Activated naive CD4-positive, alpha-beta T cell treated with Interleukin-2 at 50 U/mL for 16 hours (primary cell): ENCODE measurements around the gene NOL9.

Experiments
- DNase-seq: peaks from one replicate; pipeline ENCODE4 v3.0.0-alpha.2; 2020

The NOL9 gene

DNA sequence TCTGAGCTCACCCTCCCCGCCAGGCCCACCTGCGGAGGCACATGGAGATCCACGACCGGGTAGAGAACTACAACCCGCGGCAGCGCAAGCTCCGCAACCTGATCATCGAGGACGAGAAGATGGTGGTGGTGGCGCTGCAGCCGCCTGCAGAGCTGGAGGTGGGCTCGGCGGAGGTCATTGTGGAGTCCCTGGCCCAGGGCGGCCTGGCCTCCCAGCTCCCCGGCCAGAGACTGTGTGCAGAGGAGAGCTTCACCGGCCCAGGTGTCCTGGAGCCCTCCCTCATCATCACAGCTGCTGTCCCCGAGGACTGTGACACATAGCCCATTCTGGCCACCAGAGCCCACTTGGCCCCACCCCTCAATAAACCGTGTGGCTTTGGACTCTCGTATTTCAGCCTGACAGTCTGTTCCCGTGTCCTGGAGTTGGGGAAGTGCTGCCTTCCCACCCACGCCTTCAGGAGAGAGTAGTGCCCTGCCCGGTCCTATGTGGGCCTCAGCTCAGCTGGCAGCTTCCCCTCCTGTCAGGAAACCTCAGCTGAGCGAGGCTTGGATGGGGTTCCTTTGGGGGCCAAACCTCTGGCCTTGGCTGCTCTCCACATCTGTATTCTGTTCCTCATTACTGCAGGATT is 34.7 kb upstream of the NOL9 start:
- no peak for DNase-seq

DNA sequence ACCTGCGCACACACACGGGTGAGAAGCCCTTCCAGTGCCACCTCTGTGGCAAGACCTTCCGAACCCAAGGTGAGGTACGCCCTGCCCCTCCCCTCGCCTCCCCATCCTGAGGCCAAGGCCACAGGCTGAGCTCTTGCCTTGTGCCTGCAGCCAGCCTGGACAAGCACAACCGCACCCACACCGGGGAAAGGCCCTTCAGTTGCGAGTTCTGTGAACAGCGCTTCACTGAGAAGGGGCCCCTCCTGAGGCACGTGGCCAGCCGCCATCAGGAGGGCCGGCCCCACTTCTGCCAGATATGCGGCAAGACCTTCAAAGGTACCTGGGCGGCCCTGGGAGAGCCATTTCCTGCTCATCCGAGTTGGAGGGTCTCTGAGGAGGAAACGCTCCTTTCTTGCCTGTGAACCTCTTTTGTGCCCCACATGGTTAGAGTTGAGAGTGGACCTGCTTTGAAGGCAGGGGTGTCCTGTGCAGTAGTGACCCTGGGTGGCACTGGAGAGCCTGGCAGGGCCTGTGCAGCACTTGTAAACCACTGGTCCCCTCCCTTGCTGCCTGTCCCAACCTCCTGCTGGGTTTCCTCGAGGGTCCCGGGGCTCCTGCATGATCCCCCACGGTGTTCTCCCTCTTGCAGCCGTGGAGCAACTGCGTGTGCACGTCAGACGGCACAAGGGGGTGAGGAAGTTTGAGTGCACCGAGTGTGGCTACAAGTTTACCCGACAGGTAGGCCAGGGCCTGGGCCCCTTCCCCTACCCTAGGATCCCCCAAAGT is 34.0 kb upstream of the NOL9 start:
- no peak for DNase-seq

DNA sequence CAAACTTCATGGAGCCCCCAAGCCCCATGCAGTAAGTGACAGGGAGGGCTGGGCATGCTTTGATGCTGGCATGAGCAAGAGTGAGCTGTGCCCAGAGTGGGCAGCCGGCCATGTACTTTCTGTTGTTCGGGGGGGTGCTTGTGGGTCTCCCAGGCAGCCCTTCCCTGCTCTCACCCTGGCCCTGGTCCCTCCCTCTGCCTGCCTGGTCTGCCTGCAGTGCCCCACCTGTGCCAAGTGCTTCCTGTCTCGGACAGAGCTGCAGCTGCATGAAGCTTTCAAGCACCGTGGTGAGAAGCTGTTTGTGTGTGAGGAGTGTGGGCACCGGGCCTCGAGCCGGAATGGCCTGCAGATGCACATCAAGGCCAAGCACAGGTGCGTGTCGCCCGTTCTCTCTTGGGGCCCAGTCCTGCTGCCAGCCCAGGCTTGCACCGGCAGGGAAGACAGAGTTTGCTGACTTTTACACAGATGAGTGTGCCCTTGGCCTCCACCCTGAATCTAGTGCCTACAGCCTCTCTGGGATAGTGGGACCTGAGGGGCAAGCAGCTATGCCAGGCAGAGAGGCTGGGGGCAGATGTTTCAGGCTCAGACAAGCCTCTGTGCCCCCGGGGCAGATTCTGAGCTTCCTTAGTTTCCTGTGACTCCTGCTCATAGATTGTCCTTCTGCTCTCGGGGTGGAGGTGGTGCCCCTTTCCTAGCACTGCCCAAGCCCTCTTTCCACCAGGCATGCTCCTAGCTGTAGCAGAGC is 33.1 kb upstream of the NOL9 start:
- no peak for DNase-seq

DNA sequence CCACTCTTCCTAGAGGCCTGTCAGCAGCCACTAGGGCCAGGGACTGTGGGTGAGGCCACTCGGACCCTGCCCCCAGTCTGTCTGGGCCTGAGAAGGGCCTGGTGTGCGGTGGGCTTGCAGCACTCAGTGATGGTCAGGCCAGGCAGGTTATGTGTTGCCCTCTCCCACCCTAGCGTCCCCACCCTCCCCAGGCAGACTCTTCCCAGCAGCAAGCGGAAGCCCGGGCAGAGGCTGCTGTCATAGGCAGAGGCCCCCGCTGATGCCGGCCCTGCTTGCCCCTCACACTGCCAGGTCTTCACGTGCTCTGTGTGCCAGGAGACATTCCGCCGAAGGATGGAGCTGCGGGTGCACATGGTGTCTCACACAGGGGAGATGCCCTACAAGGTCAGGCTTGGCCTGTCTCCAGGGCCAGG is 32.1 kb upstream of the NOL9 start:
- DNase-seq: no peak

DNA sequence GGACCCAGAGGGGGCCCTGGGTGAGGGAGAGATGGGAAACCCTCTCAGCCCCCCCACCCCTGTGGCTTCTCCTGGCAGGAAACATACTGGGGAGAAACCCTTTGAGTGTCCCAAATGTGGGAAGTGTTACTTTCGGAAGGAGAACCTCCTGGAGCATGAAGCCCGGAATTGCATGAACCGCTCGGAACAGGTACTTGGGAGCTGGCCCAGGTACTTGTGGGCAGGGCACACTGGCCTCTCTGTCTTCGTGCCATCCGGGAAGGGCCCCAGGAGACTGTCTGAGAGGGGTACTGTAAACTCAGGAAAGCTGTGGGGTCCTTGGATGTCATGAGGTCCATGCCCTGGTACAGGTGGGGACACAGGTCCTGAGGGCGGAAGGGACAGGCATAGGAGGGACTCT is 31.5 kb upstream of the NOL9 start:
- no peak for DNase-seq

DNA sequence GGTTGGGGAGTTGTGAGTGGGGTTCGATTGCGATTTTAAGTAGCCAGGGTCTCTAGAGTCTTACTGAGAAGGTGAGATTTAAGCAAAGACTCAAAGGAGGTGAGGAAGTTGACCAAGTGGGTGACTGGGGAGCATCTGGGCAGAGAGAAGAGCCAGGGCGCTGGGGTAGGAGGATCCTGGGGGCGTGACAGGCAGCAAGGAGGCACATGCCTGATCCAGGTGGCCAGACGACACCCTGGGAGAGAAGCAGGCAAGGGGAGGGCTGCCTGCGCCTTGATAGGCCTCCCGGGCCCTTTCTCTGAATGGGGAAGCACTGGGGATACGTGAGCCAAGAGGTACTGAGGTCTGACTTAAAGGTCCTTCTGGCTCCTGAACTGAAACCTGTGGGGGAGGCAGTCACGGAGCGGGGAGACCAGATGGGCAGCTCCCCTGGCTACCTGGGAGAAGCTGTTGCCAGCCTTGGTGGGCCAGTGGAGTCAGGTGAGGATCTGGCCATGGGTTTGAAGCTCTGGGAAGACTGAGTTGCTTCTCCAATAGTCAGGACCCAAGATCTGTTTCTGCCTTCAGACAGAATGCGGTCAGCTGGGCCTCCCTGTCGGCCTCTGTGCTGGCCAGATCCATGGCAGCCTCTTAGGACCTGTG is 30.9 kb upstream of the NOL9 start:
- no peak for DNase-seq

DNA sequence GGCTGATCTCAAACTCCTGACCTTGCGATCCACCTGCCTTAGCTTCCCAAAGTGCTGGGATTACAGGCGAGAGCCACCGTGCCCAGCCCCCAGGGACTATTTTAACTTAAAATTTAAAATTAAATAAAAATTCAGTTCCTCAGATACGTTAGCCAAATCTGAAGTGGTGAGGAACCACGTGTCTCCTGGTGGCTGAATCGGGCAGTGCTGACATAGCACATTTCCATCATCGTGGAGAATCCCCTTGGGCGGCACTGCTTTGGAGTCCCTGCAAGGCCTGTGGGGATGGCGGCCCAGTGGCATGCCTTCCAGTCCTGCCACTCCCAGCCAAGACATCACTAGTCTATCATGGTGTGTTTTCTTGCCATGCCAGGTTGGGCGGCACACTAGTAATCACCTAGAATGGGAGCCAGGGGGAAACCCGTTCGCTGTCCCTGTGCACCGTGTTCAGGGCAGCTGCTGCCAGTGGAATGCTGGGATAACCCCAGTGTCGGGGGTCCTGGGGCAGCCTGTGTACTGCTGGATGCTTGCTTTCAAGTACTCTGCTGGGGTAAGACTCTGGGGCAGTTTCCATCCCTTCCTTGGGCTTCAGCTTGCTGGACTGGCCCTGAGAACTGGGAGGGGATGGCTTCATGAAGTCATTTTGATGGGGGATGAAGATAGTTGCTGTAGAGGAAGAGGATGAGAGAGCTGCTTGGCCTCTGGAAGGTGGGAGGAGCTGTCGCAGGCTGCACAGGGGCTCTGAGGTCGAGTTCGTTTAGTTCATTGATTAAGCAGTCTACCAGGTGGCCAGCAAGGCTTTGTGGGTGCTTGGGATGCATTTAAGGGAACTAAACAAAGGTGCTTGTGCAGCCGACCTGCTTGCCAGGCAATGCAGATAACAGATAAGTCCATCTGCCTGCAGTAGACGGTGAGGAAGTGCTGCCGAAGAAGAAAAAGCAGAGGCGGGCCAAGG is 30.1 kb upstream of the NOL9 start:
- DNase-seq: no peak

DNA sequence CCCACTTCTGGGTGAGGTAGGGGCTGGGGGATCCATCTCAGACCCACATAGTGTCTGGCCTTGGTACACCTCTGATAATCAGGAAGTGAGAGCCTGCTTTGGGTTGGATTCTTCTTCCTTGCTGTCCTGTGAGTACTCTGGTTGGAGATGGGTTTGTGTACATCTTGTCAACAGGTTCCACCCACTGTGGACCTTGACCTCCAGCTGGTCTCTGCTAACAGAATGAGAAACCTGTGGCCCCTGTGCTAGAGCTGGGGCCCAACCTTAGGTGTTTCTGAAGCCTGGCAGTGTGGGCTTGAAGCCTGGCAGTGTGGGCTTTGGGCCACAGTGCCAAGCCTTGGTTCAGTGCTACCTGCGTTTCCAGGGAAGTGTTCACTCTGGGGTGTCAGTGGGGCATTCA is 28.1 kb upstream of the NOL9 start:
- DNase-seq: no peak

DNA sequence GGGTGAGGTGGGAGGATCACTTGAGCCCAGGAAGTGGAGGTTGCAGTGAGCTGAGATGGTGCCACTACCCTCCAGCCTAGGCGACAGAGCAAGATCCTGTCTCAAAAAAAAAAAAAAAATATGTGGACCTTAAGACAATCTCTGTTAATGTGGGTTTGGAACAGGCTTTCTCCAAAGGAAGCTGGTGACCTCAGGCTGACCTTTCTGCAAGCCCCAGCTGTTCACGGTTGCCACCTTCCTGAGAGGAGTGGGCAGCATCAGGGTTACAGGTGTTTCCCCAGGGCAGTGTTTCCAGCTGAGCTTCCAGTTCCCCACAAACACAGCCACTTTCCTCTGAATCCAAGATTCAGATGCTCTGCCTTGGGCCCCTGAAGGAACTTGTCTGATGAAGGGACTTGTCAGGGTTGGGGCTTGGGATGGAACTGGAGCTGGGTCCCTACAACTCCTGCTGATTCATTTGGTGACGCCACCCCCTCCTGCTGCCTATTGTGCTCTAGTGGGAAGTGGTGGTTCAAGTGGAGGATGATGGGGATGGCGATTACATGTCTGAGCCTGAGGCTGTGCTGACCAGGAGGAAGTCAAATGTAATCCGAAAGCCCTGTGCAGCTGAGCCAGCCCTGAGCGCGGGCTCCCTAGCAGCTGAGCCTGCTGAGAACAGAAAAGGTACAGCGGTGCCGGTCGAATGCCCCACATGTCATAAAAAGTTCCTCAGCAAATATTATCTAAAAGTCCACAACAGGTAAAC is 27.4 kb upstream of the NOL9 start:
- DNase-seq: no peak

DNA sequence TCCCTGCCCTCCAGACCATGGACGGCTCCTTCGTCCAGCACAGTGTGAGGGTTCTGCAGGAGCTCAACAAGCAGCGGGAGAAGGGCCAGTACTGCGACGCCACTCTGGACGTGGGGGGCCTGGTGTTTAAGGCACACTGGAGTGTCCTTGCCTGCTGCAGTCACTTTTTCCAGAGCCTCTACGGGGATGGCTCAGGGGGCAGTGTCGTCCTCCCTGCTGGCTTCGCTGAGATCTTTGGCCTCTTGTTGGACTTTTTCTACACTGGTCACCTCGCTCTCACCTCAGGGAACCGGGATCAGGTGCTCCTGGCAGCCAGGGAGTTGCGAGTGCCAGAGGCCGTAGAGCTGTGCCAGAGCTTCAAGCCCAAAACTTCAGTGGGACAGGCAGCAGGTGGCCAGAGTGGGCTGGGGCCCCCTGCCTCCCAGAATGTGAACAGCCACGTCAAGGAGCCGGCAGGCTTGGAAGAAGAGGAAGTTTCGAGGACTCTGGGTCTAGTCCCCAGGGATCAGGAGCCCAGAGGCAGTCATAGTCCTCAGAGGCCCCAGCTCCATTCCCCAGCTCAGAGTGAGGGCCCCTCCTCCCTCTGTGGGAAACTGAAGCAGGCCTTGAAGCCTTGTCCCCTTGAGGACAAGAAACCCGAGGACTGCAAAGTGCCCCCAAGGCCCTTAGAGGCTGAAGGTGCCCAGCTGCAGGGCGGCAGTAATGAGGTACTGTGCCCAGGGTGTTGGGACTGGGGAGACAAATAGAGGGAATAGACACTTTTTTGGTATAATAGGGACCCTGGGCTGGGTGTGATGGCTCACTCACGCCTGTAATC is 26.5 kb upstream of the NOL9 start:
- DNase-seq: no peak

DNA sequence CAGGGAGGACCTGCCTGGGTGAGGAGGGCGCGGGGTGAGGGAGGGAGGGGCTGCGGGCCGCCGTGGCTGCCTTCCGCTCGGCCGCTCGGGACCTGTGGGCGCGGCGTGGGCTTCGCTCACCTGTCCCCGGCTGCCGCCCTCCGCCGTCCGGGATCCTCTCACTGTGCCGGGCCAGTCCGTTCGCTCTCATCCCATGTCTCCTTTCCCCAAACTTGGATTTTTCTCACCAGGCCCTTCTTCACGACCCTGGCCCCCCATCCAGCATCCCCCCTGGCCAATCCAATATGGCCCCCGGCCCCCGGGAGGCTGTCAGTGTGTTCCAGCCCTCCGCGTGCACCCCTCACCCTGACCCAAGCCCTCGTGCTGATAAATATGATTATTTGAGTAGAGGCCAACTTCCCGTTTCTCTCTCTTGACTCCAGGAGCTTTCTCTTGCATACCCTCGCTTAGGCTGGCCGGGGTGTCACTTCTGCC is 25.8 kb upstream of the NOL9 start:
- DNase-seq: no peak

DNA sequence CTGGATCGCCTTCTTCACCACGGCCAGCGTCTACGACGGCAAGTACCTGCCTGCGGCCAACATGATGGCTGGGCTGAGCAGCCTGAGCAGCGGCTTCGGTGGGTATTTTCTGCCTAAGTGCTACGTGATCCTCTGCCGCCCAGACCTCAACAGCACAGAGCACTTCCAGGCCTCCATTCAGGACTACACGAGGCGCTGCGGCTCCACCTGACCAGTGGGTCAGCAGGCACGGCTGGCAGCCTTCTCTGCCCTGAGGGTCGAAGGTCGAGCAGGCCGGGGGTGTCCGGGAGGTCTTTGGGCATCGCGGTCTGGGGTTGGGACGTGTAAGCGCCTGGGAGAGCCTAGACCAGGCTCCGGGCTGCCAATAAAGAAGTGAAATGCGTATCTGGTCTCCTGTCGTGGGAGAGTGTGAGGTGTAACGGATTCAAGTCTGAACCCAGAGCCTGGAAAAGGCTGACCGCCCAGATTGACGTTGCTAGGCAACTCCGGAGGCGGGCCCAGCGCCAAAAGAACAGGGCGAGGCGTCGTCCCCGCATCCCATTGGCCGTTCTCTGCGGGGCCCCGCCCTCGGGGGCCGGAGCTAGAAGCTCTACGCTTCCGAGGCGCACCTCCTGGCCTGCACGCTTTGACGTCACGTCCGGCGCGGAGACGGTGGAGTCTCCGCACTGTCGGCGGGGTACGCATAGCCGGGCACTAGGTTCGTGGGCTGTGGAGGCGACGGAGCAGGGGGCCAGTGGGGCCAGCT is 25.2 kb upstream of the NOL9 start, which contains the start of gene ZBTB48:
Gene ZBTB48, plus strand, starts transcription at position 621 of the 745 bp plus-strand sequence. CDS start 616 bp downstream, outside the sequence.
- DNase-seq: peak; percentile 98

DNA sequence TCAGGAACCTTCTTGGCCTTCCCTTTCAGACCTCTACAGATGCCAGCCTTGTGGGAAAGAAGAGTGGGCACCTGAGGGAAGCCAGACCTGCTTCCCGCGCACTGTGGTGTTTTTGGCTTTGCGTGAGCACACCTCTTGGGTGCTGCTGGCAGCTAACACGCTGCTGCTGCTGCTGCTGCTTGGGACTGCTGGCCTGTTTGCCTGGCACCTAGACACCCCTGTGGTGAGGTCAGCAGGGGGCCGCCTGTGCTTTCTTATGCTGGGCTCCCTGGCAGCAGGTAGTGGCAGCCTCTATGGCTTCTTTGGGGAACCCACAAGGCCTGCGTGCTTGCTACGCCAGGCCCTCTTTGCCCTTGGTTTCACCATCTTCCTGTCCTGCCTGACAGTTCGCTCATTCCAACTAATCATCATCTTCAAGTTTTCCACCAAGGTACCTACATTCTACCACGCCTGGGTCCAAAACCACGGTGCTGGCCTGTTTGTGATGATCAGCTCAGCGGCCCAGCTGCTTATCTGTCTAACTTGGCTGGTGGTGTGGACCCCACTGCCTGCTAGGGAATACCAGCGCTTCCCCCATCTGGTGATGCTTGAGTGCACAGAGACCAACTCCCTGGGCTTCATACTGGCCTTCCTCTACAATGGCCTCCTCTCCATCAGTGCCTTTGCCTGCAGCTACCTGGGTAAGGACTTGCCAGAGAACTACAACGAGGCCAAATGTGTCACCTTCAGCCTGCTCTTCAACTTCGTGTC is 24.5 kb upstream of the NOL9 start:
- DNase-seq: no peak

DNA sequence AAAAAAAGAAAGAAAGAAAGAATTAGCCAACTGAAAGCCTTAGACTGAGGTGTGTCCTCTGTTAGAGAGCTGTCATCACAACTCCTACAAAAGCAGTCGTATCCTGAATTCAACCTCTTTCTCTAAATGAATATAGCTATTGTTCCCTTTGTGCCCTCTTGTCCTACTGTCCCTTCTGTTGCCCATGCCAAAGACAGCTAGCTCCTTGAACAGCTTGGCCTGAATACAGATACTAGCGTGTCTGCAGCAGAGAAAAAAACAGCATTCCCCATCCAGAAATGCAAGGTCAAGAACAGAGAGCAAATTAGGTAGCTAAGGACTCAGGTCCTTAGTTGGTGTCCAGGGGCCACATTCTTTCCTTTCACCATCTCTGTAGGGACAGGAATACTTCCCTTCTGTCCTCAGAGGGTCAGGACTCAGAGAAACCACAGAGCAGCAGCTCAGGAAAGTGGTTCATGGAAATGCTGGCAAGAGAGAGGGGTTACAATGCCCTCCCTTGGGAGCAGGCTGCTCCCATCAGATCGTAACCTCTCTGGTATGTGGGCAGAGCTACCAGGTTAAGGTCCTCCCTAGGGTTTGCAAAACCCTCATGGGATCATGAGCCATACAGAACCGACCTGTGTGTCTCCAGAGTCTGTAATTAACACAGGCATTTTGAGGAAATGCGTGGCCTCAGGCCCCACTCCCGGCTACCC is 23.7 kb upstream of the NOL9 start:
- DNase-seq: no peak

DNA sequence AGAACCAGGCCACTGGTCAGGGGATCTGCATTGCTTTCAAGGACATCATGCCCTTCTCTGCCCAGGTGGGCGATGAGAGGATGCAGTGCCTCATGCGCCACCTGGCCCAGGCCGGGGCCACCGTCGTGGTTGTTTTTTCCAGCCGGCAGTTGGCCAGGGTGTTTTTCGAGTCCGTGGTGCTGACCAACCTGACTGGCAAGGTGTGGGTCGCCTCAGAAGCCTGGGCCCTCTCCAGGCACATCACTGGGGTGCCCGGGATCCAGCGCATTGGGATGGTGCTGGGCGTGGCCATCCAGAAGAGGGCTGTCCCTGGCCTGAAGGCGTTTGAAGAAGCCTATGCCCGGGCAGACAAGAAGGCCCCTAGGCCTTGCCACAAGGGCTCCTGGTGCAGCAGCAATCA is 20.5 kb upstream of the NOL9 start:
- DNase-seq: no peak

DNA sequence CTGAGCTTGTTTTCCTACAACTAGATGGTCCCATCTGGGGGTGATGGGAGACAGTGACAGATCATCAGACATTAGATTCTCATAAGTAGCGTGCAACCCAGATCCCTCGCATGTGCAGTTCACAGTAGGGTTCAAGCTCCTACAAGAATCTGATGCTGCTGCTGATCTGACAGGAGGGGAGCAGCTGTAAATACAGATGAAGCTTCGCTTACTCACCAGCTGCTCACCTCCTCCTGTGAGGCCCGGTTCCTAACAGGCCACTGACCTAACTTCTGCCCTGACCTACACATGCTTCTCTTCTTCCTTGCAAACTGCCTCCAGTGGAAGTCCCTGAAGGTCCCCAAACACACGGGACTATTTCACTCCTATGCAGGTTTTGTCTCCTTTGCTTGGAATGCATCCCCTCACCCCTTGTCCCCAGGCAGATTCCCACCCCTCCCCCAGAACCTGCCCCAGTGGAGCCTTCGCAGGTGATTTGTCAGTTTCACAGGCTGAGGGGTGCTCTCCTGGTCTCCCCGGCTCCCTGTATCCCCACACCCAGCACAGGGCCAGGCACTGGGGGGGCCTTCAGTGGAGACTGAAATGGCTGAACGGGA is 19.8 kb upstream of the NOL9 start:
- DNase-seq: no peak

DNA sequence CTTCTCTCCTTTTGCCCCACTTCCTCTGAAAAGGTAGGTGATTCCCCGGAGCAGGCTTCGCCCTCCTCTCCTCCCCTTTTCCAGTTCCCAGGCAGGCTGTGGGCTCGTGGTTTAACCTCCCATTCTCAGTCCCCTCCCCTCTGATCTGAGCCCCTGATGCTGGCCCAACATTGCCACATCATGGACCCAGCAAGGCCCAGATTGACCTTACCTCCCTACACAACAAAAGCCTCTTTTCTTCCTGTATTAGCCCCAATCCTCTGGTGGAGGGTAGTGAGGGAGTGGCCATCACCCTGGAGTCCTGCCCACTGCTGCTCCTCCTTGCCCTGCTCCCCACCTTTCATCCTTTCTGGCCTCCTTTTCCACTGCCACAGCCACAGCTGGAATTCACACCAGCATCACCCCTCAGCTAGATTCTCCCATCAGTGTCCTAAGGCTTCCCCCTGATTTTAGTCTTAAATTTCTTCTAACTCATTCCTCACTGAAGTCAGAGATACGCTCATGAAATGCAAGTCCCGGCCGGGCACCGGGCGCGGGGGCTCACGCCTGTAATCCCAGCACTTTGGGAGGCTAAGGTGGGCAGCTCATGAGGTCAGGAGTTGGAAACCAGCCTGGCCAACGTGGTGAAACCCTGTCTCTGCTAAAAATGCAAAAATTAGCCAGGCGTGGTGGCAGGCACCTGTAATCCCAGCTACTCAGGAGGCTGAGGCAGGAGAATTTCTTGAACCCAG is 18.5 kb upstream of the NOL9 start:
- no peak for DNase-seq
